Activated naive CD4-positive, alpha-beta T cell treated with anti-CD3 and anti-CD28 coated beads, Interleukin-2, amount 50 U/mL, for 72 hours (primary cell): ENCODE data around the gene NAV2. TPM values are rescaled to one million over a fixed set of nuclear protein-coding genes. Genes with fewer than 3 reads are reported as not detected.
"Not testable (repeated sequence)": the region's sequence is repeated elsewhere in the genome, so short reads cannot be mapped to it uniquely, and the experiment has no call there.

Source experiments
- ATAC-seq, 2 donors: fragments of 150-1000 bp; cut with Tn5 transposase; 2 replicates each; pipeline ENCODE4 v1.10.0; 2021; ENCODE audit warnings: mild to moderate bottlenecking in 2 of 2, moderate library complexity in 2 of 2
- DNase-seq, 2 donors: peaks; one replicate each; pipeline ENCODE4 v3.0.0; 2021 to 2022; ENCODE audit warnings: low spot score in 2 of 2
- H3K27ac Mint-ChIP-seq, 2 donors: one replicate each; pipeline ENCODE4 v1.8.0; 2022; ENCODE audit warnings: mild to moderate bottlenecking in 2 of 2, mixed read lengths in 2 of 2
- H3K36me3 Mint-ChIP-seq, 2 donors: one replicate each; pipeline ENCODE4 v1.8.0; 2022; ENCODE audit warnings: mixed read lengths in 2 of 2
- H3K9me3 Mint-ChIP-seq, 2 donors: one replicate each; pipeline ENCODE4 v1.8.0; 2022; ENCODE audit warnings: mixed read lengths in 2 of 2
- total RNA-seq, 2 donors: library from RNA; stranded (reverse); gene quantifications; one replicate each; pipeline ENCODE4 v1.2.3, GENCODE V29; 2022

NAV2 gene
- total RNA-seq, 2 donors from 2014 or later: 0.27 to 0.88 TPM

DNA sequence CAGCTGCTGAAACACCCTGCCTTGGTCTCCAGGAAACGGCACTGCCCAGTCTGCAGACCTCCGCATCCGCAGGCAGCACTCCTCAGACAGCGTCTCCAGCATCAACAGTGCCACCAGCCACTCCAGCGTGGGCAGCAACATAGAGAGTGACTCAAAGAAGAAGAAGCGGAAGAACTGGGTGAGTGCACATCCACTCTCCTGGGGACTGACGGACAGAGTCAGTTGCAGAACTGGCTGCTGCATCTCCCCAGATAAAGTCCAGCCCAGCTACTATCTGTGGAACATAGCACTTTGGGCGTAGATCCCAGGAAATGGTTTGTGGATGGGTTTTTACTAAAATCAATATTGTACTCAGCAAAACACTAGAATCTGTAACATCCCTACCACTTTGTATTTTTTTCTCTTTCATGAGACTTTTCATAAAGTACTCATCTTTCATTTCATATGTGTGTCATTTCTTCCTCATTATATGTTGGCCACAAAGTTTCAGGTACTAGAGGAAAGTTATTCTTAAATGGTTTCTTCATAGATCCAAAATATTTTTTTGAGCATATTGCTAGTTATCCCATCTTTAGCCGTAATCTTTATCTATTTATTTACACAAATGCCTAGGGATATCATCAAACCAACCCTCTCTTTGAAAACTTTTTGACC lies 367.5 kb downstream of the NAV2 start:
- DNase-seq (no peak), ATAC-seq (peak in 1 of 2 donors; percentile 32)
- Mint-ChIP-seq H3K9me3 (no peaks in the 10 kb centered on the region), H3K36me3 (no peaks in the 10 kb centered on the region), H3K27ac (no peak overlapping the region)

DNA sequence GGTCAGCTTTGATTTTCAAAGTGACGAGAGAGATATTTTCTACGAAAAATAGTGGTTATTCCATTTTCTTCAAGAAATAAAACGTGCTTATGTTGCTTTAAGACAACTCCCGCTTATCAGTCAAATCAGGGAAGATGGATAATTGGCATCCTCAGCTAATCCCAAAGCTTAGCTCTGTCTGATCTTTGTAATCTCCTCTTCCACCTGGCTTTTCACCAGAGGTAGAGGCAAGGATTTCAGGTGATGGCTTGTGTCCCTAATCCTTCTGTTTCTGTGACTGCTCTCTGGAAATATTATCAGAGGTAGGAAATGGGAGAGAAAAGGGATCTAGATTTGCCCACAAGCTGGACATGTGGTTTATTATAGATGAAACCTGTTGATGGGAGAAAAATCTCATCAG lies 368.7 kb downstream of the NAV2 start:
- DNase-seq (no peak), ATAC-seq (no peak)
- H3K36me3 Mint-ChIP-seq: no peaks in the 10 kb centered on the region

GRCh38 chr11:20083877-20084276 lies 371.2 kb downstream of the NAV2 start:
- H3K27ac Mint-ChIP-seq: peak overlapping the region in 1 of 2 donors; percentile 52
- DNase-seq, H3K36me3 Mint-ChIP-seq, H3K9me3 Mint-ChIP-seq, ATAC-seq: not testable (repeated sequence)

More for the DNA sequence above, 368.7 kb downstream of the NAV2 start:
- H3K27ac Mint-ChIP-seq: no peak overlapping the region
- H3K9me3 Mint-ChIP-seq: no peaks in the 10 kb centered on the region

DNA sequence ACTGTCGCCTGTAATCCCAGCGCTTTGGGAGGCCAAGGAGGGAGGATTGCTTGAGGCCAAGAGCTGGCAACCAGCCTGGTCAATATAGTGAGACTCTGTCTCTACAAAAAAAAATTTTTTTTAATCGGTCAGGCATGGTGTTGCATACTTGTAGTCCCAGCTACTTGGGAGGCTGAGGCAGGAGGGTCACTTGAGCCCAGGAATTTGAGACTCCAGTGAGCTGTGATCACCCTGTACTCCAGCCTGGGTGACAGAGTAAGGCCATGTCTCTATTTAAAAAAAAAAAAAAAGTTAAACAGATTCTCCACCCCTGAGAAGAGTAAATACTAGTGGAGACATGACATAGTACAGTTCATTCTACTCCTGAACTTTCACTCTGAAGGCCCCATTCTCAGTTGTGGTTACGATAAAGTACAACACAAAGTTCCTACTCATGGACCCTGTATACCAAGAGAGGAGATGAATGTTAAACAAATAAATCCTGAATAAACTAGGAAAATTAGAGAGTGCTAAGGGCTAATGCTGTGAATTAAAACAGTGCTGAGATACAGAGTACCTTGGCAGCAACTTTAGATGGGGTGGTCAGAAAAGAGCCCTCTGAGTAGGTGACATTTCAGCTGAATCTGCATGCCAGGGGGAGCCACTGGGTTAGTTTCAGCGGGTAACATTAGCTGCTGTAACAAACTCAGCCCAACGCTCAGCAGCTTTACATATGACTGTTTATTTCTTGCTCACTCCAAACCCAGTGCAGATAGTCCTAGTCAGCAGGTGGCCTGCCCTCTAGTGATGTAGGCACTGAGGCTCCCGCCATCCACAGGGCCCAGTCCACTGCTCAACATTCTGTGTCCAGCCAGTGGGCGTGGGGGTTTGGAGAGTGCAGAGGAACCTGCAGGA lies 372.5 kb downstream of the NAV2 start:
- ATAC-seq (no peak), DNase-seq (no peak)
- Mint-ChIP-seq H3K9me3 (no peaks in the 10 kb centered on the region), H3K27ac (no peak overlapping the region), H3K36me3 (no peaks in the 10 kb centered on the region)

- DNase-seq: no peak
- ATAC-seq: no peak
- no peaks in the 10 kb centered on the region for H3K9me3 Mint-ChIP-seq
- no peak overlapping the region for H3K27ac Mint-ChIP-seq
- H3K36me3 Mint-ChIP-seq: no peaks in the 10 kb centered on the region
Measured at GRCh38 chr11:20085918-20086317, 373.3 kb downstream of the NAV2 start.

- no peaks in the 10 kb centered on the region for H3K9me3 Mint-ChIP-seq
- H3K36me3 Mint-ChIP-seq: no peaks in the 10 kb centered on the region
- no peak overlapping the region for H3K27ac Mint-ChIP-seq
- no peak for DNase-seq
- ATAC-seq: no peak
Measured at GRCh38 chr11:20087118-20087521, 374.5 kb downstream of the NAV2 start.

- no peak for ATAC-seq
- Mint-ChIP-seq H3K27ac (no peak overlapping the region), H3K36me3 (no peaks in the 10 kb centered on the region), H3K9me3 (no peaks in the 10 kb centered on the region)
- no peak for DNase-seq
Measured at GRCh38 chr11:20088397-20089225, 376.0 kb downstream of the NAV2 start.

- ATAC-seq (no peak), DNase-seq (no peak)
- Mint-ChIP-seq H3K27ac (no peak overlapping the region), H3K9me3 (no peaks in the 10 kb centered on the region), H3K36me3 (no peaks in the 10 kb centered on the region)
Measured at GRCh38 chr11:20089367-20089766, 376.7 kb downstream of the NAV2 start.

DNA sequence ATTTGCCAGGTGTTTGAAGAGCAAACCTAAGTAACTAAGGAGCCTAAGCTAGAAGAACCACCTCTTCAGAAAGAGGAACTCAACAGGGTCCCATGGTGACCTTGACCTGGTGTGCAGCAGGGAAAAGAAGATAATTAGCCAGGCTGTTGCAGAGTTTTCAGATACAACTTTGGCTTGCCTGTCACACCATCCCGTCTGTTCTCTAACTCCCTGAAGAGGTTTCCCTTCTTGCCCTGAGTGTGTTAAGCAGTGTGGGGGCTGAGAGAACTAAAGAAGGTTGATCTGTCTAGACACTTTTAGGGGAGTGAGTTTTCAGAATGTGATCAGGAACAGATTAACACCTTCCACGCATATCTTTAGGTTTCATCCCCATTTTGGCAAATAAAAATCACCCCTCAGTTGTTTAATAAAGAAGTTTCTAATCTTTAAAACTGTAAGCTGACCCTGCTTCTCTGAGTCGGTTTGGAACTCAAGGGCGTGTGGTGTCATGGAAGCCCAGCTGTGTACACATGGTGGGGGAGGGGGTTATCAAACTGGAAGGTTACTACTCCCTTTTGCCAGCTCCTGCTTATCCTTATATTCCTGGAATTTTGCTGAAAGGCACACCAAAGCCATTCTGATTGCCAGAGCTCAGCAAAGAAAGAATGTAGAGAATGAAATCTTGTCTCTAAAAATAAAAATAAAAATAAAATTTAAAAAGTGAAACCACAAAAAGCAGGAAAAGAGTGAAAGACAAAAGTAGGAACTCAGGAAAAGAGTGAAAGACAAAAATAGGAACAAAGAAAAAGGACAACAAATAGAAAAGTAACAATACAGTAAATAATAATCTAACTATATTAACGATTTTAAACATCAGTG lies 377.4 kb downstream of the NAV2 start:
- Mint-ChIP-seq H3K36me3 (no peaks in the 10 kb centered on the region), H3K27ac (no peak overlapping the region), H3K9me3 (no peaks in the 10 kb centered on the region)
- no peak for ATAC-seq
- no peak for DNase-seq

GRCh38 chr11:20090654-20091374 lies 378.2 kb downstream of the NAV2 start:
- ATAC-seq: no peak
- H3K9me3 Mint-ChIP-seq: no peaks in the 10 kb centered on the region
- no peak for DNase-seq
- H3K36me3 Mint-ChIP-seq: no peaks in the 10 kb centered on the region
- H3K27ac Mint-ChIP-seq: no peak overlapping the region

DNA sequence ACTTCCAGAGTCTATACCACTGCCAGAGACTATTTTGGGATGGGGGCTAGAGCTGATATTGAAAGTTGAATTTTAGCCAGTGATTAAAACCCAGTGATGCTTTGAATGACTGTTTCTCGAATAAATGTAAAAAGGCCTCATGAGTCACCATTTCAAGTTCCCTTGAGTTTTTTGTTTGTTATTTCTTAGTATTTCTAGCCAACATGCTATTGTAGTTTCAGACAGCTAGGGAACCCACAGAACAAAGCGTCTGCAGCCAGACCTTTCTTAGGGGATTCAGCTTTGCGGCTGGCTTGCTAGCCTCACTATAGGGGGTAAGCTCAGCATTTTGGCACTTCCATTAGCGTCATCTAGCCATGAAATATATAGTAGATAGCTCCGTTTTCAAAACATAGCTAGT lies 381.1 kb downstream of the NAV2 start:
- H3K36me3 Mint-ChIP-seq: no peaks in the 10 kb centered on the region
- no peak overlapping the region for H3K27ac Mint-ChIP-seq
- DNase-seq (no peak), ATAC-seq (no peak)
- no peaks in the 10 kb centered on the region for H3K9me3 Mint-ChIP-seq

DNA sequence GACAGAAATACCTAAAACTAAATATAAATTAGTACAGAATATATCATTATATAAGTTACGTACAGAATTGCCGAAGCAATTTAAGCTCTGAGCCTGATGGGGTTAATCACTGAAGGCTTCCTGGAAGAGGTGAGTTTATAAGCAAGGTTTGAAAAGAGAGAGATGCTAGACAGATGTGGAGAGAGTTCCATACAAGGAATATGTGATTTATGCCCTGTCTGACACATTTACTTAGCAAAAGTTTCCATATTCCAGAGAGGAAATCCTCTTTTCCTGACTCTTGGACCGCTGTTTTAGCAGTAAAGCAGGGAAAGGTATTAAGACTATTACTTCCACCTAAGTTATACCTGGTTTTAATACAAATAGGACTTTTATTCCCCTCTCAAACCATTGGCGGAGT lies 382.6 kb downstream of the NAV2 start:
- Mint-ChIP-seq H3K9me3 (no peaks in the 10 kb centered on the region), H3K36me3 (no peaks in the 10 kb centered on the region), H3K27ac (no peak overlapping the region)
- ATAC-seq (no peak), DNase-seq (no peak)

DNA sequence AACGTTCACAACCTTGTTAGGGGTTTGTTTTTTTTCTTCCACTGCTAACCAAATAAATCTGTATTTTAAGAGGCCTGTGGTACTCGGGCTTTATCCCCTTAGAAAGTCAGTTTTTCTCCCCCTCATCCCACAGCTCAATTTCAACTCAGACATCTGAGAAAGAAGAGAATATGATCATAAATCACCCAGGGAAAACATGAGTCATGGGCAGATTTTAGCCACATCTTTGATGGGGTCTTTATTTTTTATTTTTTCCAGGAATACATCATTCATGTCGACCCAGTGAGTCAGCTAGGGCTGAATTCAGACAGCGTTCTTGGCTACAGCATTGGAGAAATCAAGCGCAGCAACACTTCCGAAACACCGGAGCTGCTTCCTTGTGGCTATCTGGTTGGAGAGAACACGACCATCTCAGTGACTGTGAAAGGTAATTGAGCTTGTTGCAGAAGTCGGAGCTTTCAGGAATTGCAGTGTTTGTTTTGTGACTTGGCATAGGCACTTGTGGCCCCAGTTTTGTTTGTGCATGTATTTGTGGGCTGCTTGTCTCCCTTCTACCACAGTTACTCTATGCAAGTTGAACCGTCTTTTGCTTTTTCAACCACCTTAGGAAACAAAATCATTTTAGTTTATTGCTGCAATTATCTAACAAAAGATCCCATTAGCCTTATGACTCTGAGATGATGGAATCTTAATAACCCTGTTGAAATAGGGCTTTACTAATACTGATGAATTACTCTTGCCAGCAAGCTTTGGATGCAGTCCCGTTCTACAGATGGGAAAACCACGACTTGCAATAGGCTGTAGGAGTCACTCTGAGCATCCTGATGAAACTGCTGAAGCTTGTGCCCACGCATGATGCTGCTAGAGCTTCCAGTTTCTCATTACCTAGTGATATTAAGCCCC lies 384.9 kb downstream of the NAV2 start:
- Mint-ChIP-seq H3K36me3 (no peaks in the 10 kb centered on the region), H3K9me3 (no peaks in the 10 kb centered on the region), H3K27ac (no peak overlapping the region)
- DNase-seq (no peak), ATAC-seq (no peak)

DNA sequence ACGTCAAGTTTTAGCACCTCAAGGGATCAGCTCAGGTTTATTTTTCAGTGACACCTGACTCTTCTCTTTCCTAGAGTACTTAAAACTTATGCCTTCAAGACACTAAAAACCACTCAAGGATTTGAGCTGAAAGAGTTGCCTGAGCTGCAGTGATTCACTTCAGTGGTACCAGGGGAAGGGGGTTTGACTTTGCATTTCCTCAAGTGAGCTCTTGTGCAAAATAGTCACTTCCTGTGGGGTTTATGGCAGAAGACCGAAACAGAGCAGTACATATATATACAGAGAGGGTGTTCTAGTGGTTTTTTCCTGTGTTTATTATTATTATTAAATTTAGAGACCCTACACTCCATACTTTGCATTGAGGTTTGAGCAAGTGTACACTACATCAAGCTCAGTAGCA lies 386.9 kb downstream of the NAV2 start:
- H3K36me3 Mint-ChIP-seq: no peaks in the 10 kb centered on the region
- ATAC-seq (peak in 1 of 2 donors; percentile 52), DNase-seq (no peak)
- H3K9me3 Mint-ChIP-seq: no peaks in the 10 kb centered on the region
- no peak overlapping the region for H3K27ac Mint-ChIP-seq

GRCh38 chr11:20102397-20102796 lies 389.8 kb downstream of the NAV2 start:
- H3K9me3 Mint-ChIP-seq: no peaks in the 10 kb centered on the region
- no peak overlapping the region for H3K27ac Mint-ChIP-seq
- no peak for DNase-seq
- ATAC-seq: no peak
- no peaks in the 10 kb centered on the region for H3K36me3 Mint-ChIP-seq
